ENCODE results near the gene MSI2.

The MSI2 gene

GRCh38 chr17:57467226-57467625 is 210.9 kb downstream of the MSI2 start:
- DNase-seq: no peak

GRCh38 chr17:57467801-57468200 is 211.5 kb downstream of the MSI2 start:
- no peak for DNase-seq

- peak; percentile 76 for DNase-seq
Measured at GRCh38 chr17:57468932-57469775, 212.8 kb downstream of the MSI2 start.

- no peak for DNase-seq
Measured at GRCh38 chr17:57470906-57471305, 214.6 kb downstream of the MSI2 start.

GRCh38 chr17:57471868-57472368 is 215.6 kb downstream of the MSI2 start:
- DNase-seq: peak; percentile 21

- no peak for DNase-seq
Measured at GRCh38 chr17:57475796-57476195, 219.5 kb downstream of the MSI2 start.

GRCh38 chr17:57477522-57478362 is 221.4 kb downstream of the MSI2 start:
- DNase-seq: no peak

- no peak for DNase-seq
Measured at GRCh38 chr17:57478478-57479250, 222.3 kb downstream of the MSI2 start.

GRCh38 chr17:57480438-57481196 is 224.3 kb downstream of the MSI2 start:
- DNase-seq: no peak

GRCh38 chr17:57481910-57482391 is 225.6 kb downstream of the MSI2 start:
- no peak for DNase-seq

GRCh38 chr17:57482657-57483056 is 226.3 kb downstream of the MSI2 start:
- no peak for DNase-seq

GRCh38 chr17:57484081-57484666 is 227.9 kb downstream of the MSI2 start:
- no peak for DNase-seq

GRCh38 chr17:57484826-57485565 is 228.7 kb downstream of the MSI2 start:
- no peak for DNase-seq

- no peak for DNase-seq
Measured at GRCh38 chr17:57485566-57485865, 229.2 kb downstream of the MSI2 start.

- DNase-seq: no peak
Measured at GRCh38 chr17:57485916-57486881, 229.9 kb downstream of the MSI2 start.

- DNase-seq: no peak
Measured at GRCh38 chr17:57486882-57487301, 230.6 kb downstream of the MSI2 start.

- DNase-seq: no peak
Measured at GRCh38 chr17:57487573-57487972, 231.2 kb downstream of the MSI2 start.

GRCh38 chr17:57488856-57489255 is 232.5 kb downstream of the MSI2 start:
- DNase-seq: no peak

- DNase-seq: no peak
Measured at GRCh38 chr17:57489321-57489720, 233.0 kb downstream of the MSI2 start.

Data from NCI-H1436 (cell line).